KMS-11 (cell line): ENCODE results near the gene SH3PXD2B.
"Not testable (repeated sequence)": the region's sequence is repeated elsewhere in the genome, so short reads cannot be mapped to it uniquely, and the experiment has no call there.

Source experiments
- H2AFZ ChIP-seq: fragments of 200-600 bp; sonication (generic); 2 replicates; pipeline ENCODE4 v1.6.1; 2016; ENCODE audit warnings: antibody characterized with exemption, mixed run types, low read depth
- H3K27ac ChIP-seq: fragments of 200-600 bp; sonication (generic); 2 replicates; pipeline ENCODE4 v1.6.1; 2016; ENCODE audit warnings: mild to moderate bottlenecking, mixed run types
- H3K27me3 ChIP-seq: fragments of 200-600 bp; sonication (generic); 2 replicates; pipeline ENCODE4 v1.6.1; 2017; ENCODE audit warnings: mild to moderate bottlenecking, low read depth, mixed run types, moderate library complexity; ENCODE audit not compliant: insufficient read depth
- H3K36me3 ChIP-seq: fragments of 200-600 bp; sonication (generic); 2 replicates; pipeline ENCODE4 v1.6.1; 2017; ENCODE audit warnings: mild to moderate bottlenecking, mixed run types; ENCODE audit not compliant: insufficient read depth
- H3K4me1 ChIP-seq: fragments of 200-600 bp; sonication (generic); 2 replicates; pipeline ENCODE4 v1.6.1; 2016; ENCODE audit warnings: mild to moderate bottlenecking, low read depth, mixed run types; ENCODE audit not compliant: poor library complexity, severe bottlenecking
- H3K4me2 ChIP-seq: fragments of 200-600 bp; sonication (generic); 2 replicates; pipeline ENCODE4 v1.7.0; 2016; ENCODE audit warnings: mild to moderate bottlenecking, mixed run types
- H3K4me3 ChIP-seq: fragments of 200-600 bp; sonication (generic); IDR thresholded peaks from 2 replicates; pipeline ENCODE4 v1.6.1; 2017; ENCODE audit warnings: low read depth, low read length, mixed read lengths; ENCODE audit not compliant: insufficient read depth
- H3K79me2 ChIP-seq: fragments of 200-600 bp; sonication (generic); 2 replicates; pipeline ENCODE4 v1.6.1; 2016; ENCODE audit warnings: low read depth, mixed run types; ENCODE audit not compliant: insufficient read depth
- H3K9ac ChIP-seq: fragments of 200-600 bp; sonication (generic); 2 replicates; pipeline ENCODE4 v1.6.1; 2016; ENCODE audit warnings: mild to moderate bottlenecking, mixed run types
- H4K20me1 ChIP-seq: fragments of 200-600 bp; sonication (generic); 2 replicates; pipeline ENCODE4 v1.6.1; 2016; ENCODE audit warnings: mild to moderate bottlenecking, mixed run types; ENCODE audit not compliant: insufficient read depth
- CTCF ChIP-seq: fragments of 200-600 bp; sonication (generic); conservative IDR thresholded peaks from 2 replicates; pipeline ENCODE4 v1.6.1; 2017; ENCODE audit warnings: low read depth, mild to moderate bottlenecking, antibody characterized with exemption, low read length, moderate library complexity, mixed read lengths

The SH3PXD2B gene

GRCh38 chr5:172351240-172351778, 103.0 kb downstream of the SH3PXD2B start:
- Histone ChIP-seq H3K4me3 (no peak overlapping the region), H3K36me3 (no peaks in the 10 kb centered on the region), H3K9ac (no peak overlapping the region), H4K20me1 (no peaks in the 10 kb centered on the region), H3K79me2 (no peaks in the 10 kb centered on the region), H3K27ac (no peak overlapping the region), H2AFZ (no peak overlapping the region), H3K4me2 (no peak overlapping the region), H3K4me1 (no peaks in the 10 kb centered on the region), H3K27me3 (no peaks in the 10 kb centered on the region)
- TF ChIP-seq CTCF, result no peak

DNA sequence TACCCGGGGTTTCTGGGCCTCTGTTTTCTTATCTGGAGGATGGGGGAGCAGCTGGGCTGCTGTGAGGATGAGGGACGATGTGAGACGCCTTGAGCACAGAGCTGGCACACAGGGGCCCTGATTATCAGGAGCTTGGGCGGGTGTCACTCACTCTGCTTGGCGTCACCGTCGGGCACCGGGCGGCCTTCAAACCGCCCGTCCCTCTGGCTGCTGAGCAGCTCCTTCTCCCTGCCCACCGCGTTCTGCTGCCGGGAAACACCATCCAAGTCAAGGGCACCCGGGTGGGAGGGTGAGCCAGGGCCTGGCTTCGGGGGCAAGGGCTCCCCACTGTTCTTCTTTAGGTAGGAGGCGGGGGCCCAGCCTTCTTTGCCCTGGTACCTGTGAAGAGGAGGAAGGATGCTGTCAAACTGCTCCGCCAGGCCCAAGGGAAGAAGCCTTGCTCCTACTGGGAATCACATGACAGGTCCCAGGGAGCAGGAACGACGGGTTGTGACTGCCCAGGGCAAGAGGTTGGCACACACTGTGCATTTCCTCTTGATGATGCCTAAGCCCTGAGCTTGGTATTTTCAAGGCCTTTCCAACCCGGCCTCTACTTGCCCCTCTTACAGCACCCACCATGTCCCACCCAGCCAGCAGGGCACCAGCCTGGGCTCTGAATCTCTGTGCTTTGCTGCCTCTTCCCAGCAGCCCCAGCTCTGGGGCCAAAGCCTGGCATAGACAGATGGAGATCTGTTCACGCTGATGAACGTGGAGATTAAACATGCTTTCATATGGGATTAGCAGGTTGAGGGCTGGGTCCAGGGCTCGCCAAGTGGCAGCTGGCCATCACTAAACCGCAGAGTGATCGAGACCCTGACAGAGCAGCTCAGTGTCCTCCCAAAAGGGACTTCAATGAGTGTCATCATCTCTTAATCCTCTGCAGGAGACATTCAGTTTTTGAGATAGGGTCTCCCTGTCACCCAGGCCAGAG, 103.8 kb downstream of the SH3PXD2B start:
- Histone ChIP-seq H3K27ac (no peak overlapping the region), H3K4me3 (no peak overlapping the region), H4K20me1 (no peaks in the 10 kb centered on the region), H3K4me2 (no peak overlapping the region), H3K36me3 (no peaks in the 10 kb centered on the region), H3K27me3 (no peaks in the 10 kb centered on the region), H3K79me2 (no peaks in the 10 kb centered on the region), H3K9ac (no peak overlapping the region), H2AFZ (no peak overlapping the region), H3K4me1 (no peaks in the 10 kb centered on the region)
- TF ChIP-seq CTCF, result no peak

- H2AFZ ChIP-seq, H3K36me3 ChIP-seq, H3K9ac ChIP-seq, H3K27me3 ChIP-seq, H3K4me3 ChIP-seq, H3K79me2 ChIP-seq, H4K20me1 ChIP-seq, H3K4me1 ChIP-seq, H3K27ac ChIP-seq, H3K4me2 ChIP-seq: not testable (repeated sequence)
Measured at GRCh38 chr5:172348733-172349132, 105.6 kb downstream of the SH3PXD2B start.

DNA sequence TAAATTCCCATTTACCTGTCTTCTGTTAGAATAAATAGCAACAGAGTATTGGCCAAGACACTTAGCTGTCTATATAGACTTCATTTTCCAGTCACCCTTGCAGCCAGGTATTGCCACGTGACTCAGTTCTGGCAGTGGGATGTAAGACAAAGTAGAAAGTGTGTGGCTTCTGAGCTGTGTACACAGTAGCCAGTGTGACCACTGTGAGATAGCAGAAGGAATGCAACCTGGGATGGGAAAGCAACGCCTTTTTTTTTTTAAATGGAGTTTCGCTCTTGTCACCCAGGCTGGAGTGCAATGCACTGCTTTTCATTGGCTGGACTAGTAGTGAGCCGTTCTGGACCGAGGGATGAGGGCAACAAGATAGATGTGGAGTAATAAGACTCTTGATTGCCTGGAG, 106.2 kb downstream of the SH3PXD2B start:
- Histone ChIP-seq H3K79me2 (no peaks in the 10 kb centered on the region), H3K4me1 (no peaks in the 10 kb centered on the region), H3K4me3 (no peak overlapping the region), H3K27ac (no peak overlapping the region), H2AFZ (no peak overlapping the region), H3K9ac (no peak overlapping the region), H3K27me3 (no peaks in the 10 kb centered on the region), H3K4me2 (no peak overlapping the region), H4K20me1 (no peaks in the 10 kb centered on the region), H3K36me3 (no peaks in the 10 kb centered on the region)
- no peak for TF ChIP-seq CTCF
